ENCODE results near the gene HMGN4.
A peak's percentile ranks its signal among the peaks of the same experiment; 100 is the strongest.
"Not testable (repeated sequence)": the region's sequence is repeated elsewhere in the genome, so short reads cannot be mapped to it uniquely, and the experiment has no call there.

Gene HMGN4

GRCh38 chr6:26524314-26524713, 13.9 kb upstream of the HMGN4 start:
- not testable (repeated sequence) for DNase-seq

- no peak for DNase-seq
These were observed 13.3 kb upstream of the HMGN4 start for GRCh38 chr6:26524722-26525370.

GRCh38 chr6:26525838-26526237, 12.3 kb upstream of the HMGN4 start:
- DNase-seq = no peak

GRCh38 chr6:26526928-26527327, 11.2 kb upstream of the HMGN4 start:
- DNase-seq = no peak

- DNase-seq = no peak
These were observed 8.0 kb upstream of the HMGN4 start for GRCh38 chr6:26530203-26530602.

GRCh38 chr6:26531897-26532296, 6.3 kb upstream of the HMGN4 start:
- no peak for DNase-seq

GRCh38 chr6:26532699-26533531, 5.3 kb upstream of the HMGN4 start:
- peak; percentile 93 for DNase-seq

- no peak for DNase-seq
These were observed 4.6 kb upstream of the HMGN4 start for GRCh38 chr6:26533532-26533931.

GRCh38 chr6:26534681-26535465, 3.3 kb upstream of the HMGN4 start:
- DNase-seq = peak; percentile 26

GRCh38 chr6:26536571-26537159, 1.5 kb upstream of the HMGN4 start:
- peak; percentile 32 for DNase-seq

GRCh38 chr6:26537160-26537845, 863 bp upstream of the HMGN4 start:
- peak; percentile 96 for DNase-seq

GRCh38 chr6:26538572-26538902, 371 bp downstream of the HMGN4 start:
- peak; percentile 41 for DNase-seq

GRCh38 chr6:26539071-26539615, 977 bp downstream of the HMGN4 start:
- no peak for DNase-seq

GRCh38 chr6:26541579-26541978, 3.4 kb downstream of the HMGN4 start:
- no peak for DNase-seq

- DNase-seq = no peak
These were observed 5.8 kb downstream of the HMGN4 start for GRCh38 chr6:26543953-26544352.

- no peak for DNase-seq
These were observed 6.3 kb downstream of the HMGN4 start for GRCh38 chr6:26544473-26544872.

GRCh38 chr6:26545627-26546026, 7.5 kb downstream of the HMGN4 start:
- DNase-seq = no peak

- DNase-seq = not testable (repeated sequence)
These were observed 9.2 kb downstream of the HMGN4 start for GRCh38 chr6:26547363-26547762.

GRCh38 chr6:26550250-26550993, 12.3 kb downstream of the HMGN4 start:
- peak; percentile 79 for DNase-seq

- DNase-seq = no peak
These were observed 14.0 kb downstream of the HMGN4 start for GRCh38 chr6:26552205-26552604.

- DNase-seq = no peak
These were observed 14.5 kb downstream of the HMGN4 start for GRCh38 chr6:26552640-26553188.

Measured in NCI-H345 (cell line).